Mesenteric fat pad (tissue), 1 donor: ENCODE results near the gene OR51F2. TPM values are rescaled to one million over a fixed set of nuclear protein-coding genes. Genes with fewer than 3 reads are reported as not detected.

Experiments used
- total RNA-seq: library from RNA; stranded (reverse); fragmentation: NEBNext Ultra II Directional; extraction: Animal tissue kit (Norgen Biotek cat#: 25700); gene quantifications from one replicate; pipeline ENCODE4 v1.2.1, GENCODE V29; 2021
- donor health status: DM: yes; HTN: yes; CAD: no.

Gene OR51F2
- total RNA-seq, 1 donor from 2014 or later, result not detected

Other genes with a start within 250 kb of the OR51F2 start
- not detected for gene OR52I2, start 239.6 kb upstream of the OR51F2 start, total RNA-seq
- gene OR52I1, start 227.3 kb upstream of the OR51F2 start, total RNA-seq, result not detected
- 4.2 TPM for gene TRIM68, start 213.1 kb upstream of the OR51F2 start, total RNA-seq
- gene OR51D1, start 183.8 kb upstream of the OR51F2 start, total RNA-seq, result not detected
- gene OR51E1, start 177.3 kb upstream of the OR51F2 start, total RNA-seq, result 1.5 TPM
- gene OR51E2, start 123.5 kb upstream of the OR51F2 start, total RNA-seq, result not detected
- not detected for gene MMP26, start 116.5 kb upstream of the OR51F2 start, total RNA-seq
- not detected for gene OR51F1, start 51.4 kb upstream of the OR51F2 start, total RNA-seq
- not detected for gene OR52R1, start 16.9 kb upstream of the OR51F2 start, total RNA-seq
- not detected for gene OR51S1, start 27.9 kb downstream of the OR51F2 start, total RNA-seq
- not detected for gene OR51T1, start 60.6 kb downstream of the OR51F2 start, total RNA-seq
- gene OR51A7, start 82.5 kb downstream of the OR51F2 start, total RNA-seq, result not detected
- not detected for gene OR51G2, start 98.0 kb downstream of the OR51F2 start, total RNA-seq
- not detected for gene OR51G1, start 103.0 kb downstream of the OR51F2 start, total RNA-seq
- gene OR51A4, start 126.3 kb downstream of the OR51F2 start, total RNA-seq, result not detected
- gene OR51A2, start 134.4 kb downstream of the OR51F2 start, total RNA-seq, result not detected
- gene OR51L1, start 173.5 kb downstream of the OR51F2 start, total RNA-seq, result not detected
- not detected for gene OR52J3, start 225.2 kb downstream of the OR51F2 start, total RNA-seq
- gene OR52E2, start 238.3 kb downstream of the OR51F2 start, total RNA-seq, result not detected
- gene OR52E1, start 248.3 kb downstream of the OR51F2 start, total RNA-seq, result not detected